WTC11 (cell line): Measurements from ENCODE around the gene SMARCA4. TPM values are rescaled to one million over a fixed set of nuclear protein-coding genes. Genes with fewer than 3 reads are reported as not detected.

Experiments used
- ESRRA ChIP-seq: sonication (generic); formaldehyde crosslinking; IDR thresholded peaks from 2 replicates; pipeline ENCODE4 v1.8.1; 2022; ENCODE audit warnings: mild to moderate bottlenecking, missing genetic modification reagents, borderline replicate concordance
- ETV6 ChIP-seq: sonication (generic); formaldehyde crosslinking; IDR thresholded peaks from 2 replicates; pipeline ENCODE4 v1.8.1; 2022; ENCODE audit warnings: mild to moderate bottlenecking, missing genetic modification reagents
- FOXJ3 ChIP-seq: sonication (generic); formaldehyde crosslinking; IDR thresholded peaks from 2 replicates; pipeline ENCODE4 v1.9.0; 2021; ENCODE audit warnings: missing genetic modification reagents, mild to moderate bottlenecking, borderline replicate concordance
- HMGA2 ChIP-seq: fragments of 250-450 bp; sonication (Bioruptor Pico); IDR thresholded peaks from 2 replicates; pipeline ENCODE4 v1.4.0; 2021; ENCODE audit warnings: mild to moderate bottlenecking, moderate library complexity
- JAZF1 ChIP-seq: fragments of 250-450 bp; sonication (Bioruptor Pico); IDR thresholded peaks from 2 replicates; pipeline ENCODE4 v1.9.0; 2021; ENCODE audit warnings: moderate library complexity, mild to moderate bottlenecking, inconsistent platforms
- SP1 ChIP-seq: sonication (generic); formaldehyde crosslinking; conservative IDR thresholded peaks from 2 replicates; pipeline ENCODE4 v1.8.1; 2022; ENCODE audit warnings: missing genetic modification reagents
- total RNA-seq: library from RNA; stranded (reverse); gene quantifications from 3 replicates; pipeline ENCODE4 v1.2.3, GENCODE V29; 2021
- TF ChIP-seq, protein P1 (sequence below): sonication (generic); formaldehyde crosslinking; IDR thresholded peaks from 2 replicates; pipeline ENCODE4 v1.8.1; 2023; ENCODE audit warnings: mild to moderate bottlenecking, missing genetic modification reagents
- TF ChIP-seq, protein P2 (sequence below): fragments of 250-450 bp; sonication (Bioruptor Pico); IDR thresholded peaks from 2 replicates; pipeline ENCODE4 v1.9.0; 2021; ENCODE audit warnings: mild to moderate bottlenecking, borderline replicate concordance
- TF ChIP-seq, protein P3 (sequence below): sonication (generic); formaldehyde crosslinking; IDR thresholded peaks from 2 replicates; pipeline ENCODE4 v1.8.0; 2023; ENCODE audit warnings: missing genetic modification reagents, mild to moderate bottlenecking, borderline replicate concordance
- TF ChIP-seq, protein P4 (sequence below): sonication (generic); formaldehyde crosslinking; IDR thresholded peaks from 2 replicates; pipeline ENCODE4 v1.8.1; 2023; ENCODE audit warnings: mild to moderate bottlenecking, missing genetic modification reagents
- TF ChIP-seq, protein P5 (sequence below): sonication (generic); formaldehyde crosslinking; IDR thresholded peaks from 2 replicates; pipeline ENCODE4 v1.8.1; 2023; ENCODE audit warnings: mild to moderate bottlenecking, missing genetic modification reagents, borderline replicate concordance

The SMARCA4 gene
- total RNA-seq, 1 experiment from 2014 or later: 295 TPM

DNA sequence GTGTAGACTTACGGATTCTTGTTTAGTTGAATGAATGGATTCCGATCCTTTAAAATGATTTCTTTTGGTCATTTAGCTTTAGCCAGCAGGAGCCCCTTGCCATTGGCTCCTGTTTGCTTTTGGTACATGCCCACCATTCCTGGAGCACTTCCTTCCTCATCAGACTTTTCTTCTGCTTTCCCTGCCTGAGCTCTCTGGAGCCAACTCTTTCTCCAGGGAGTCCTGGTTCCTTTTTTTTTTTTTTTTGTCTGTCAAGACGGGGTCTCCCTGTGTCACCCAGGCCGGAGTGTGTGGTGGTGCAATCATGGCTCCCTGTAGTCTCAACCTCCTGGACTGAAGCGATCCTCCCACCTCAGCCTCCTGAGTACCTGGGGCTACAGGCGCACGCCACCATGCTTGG is 37.8 kb downstream of the SMARCA4 start (continued):
- TF ChIP-seq, protein P1, sequence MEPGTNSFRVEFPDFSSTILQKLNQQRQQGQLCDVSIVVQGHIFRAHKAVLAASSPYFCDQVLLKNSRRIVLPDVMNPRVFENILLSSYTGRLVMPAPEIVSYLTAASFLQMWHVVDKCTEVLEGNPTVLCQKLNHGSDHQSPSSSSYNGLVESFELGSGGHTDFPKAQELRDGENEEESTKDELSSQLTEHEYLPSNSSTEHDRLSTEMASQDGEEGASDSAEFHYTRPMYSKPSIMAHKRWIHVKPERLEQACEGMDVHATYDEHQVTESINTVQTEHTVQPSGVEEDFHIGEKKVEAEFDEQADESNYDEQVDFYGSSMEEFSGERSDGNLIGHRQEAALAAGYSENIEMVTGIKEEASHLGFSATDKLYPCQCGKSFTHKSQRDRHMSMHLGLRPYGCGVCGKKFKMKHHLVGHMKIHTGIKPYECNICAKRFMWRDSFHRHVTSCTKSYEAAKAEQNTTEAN (CRISPR knock-in tag): no peak
- no peak for TF ChIP-seq SP1 (CRISPR knock-in tag)
- TF ChIP-seq ETV6 (CRISPR knock-in tag): no peak
- TF ChIP-seq HMGA2: no peak
- no peak for TF ChIP-seq ESRRA (CRISPR knock-in tag)
- TF ChIP-seq, protein P2, sequence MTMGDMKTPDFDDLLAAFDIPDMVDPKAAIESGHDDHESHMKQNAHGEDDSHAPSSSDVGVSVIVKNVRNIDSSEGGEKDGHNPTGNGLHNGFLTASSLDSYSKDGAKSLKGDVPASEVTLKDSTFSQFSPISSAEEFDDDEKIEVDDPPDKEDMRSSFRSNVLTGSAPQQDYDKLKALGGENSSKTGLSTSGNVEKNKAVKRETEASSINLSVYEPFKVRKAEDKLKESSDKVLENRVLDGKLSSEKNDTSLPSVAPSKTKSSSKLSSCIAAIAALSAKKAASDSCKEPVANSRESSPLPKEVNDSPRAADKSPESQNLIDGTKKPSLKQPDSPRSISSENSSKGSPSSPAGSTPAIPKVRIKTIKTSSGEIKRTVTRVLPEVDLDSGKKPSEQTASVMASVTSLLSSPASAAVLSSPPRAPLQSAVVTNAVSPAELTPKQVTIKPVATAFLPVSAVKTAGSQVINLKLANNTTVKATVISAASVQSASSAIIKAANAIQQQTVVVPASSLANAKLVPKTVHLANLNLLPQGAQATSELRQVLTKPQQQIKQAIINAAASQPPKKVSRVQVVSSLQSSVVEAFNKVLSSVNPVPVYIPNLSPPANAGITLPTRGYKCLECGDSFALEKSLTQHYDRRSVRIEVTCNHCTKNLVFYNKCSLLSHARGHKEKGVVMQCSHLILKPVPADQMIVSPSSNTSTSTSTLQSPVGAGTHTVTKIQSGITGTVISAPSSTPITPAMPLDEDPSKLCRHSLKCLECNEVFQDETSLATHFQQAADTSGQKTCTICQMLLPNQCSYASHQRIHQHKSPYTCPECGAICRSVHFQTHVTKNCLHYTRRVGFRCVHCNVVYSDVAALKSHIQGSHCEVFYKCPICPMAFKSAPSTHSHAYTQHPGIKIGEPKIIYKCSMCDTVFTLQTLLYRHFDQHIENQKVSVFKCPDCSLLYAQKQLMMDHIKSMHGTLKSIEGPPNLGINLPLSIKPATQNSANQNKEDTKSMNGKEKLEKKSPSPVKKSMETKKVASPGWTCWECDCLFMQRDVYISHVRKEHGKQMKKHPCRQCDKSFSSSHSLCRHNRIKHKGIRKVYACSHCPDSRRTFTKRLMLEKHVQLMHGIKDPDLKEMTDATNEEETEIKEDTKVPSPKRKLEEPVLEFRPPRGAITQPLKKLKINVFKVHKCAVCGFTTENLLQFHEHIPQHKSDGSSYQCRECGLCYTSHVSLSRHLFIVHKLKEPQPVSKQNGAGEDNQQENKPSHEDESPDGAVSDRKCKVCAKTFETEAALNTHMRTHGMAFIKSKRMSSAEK (CRISPR knock-in tag): no peak
- no peak for TF ChIP-seq FOXJ3 (CRISPR knock-in tag)
- TF ChIP-seq JAZF1 (CRISPR knock-in tag): no peak
- TF ChIP-seq, protein P3, sequence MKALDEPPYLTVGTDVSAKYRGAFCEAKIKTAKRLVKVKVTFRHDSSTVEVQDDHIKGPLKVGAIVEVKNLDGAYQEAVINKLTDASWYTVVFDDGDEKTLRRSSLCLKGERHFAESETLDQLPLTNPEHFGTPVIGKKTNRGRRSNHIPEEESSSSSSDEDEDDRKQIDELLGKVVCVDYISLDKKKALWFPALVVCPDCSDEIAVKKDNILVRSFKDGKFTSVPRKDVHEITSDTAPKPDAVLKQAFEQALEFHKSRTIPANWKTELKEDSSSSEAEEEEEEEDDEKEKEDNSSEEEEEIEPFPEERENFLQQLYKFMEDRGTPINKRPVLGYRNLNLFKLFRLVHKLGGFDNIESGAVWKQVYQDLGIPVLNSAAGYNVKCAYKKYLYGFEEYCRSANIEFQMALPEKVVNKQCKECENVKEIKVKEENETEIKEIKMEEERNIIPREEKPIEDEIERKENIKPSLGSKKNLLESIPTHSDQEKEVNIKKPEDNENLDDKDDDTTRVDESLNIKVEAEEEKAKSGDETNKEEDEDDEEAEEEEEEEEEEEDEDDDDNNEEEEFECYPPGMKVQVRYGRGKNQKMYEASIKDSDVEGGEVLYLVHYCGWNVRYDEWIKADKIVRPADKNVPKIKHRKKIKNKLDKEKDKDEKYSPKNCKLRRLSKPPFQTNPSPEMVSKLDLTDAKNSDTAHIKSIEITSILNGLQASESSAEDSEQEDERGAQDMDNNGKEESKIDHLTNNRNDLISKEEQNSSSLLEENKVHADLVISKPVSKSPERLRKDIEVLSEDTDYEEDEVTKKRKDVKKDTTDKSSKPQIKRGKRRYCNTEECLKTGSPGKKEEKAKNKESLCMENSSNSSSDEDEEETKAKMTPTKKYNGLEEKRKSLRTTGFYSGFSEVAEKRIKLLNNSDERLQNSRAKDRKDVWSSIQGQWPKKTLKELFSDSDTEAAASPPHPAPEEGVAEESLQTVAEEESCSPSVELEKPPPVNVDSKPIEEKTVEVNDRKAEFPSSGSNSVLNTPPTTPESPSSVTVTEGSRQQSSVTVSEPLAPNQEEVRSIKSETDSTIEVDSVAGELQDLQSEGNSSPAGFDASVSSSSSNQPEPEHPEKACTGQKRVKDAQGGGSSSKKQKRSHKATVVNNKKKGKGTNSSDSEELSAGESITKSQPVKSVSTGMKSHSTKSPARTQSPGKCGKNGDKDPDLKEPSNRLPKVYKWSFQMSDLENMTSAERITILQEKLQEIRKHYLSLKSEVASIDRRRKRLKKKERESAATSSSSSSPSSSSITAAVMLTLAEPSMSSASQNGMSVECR (CRISPR knock-in tag): no peak
- TF ChIP-seq, protein P4, sequence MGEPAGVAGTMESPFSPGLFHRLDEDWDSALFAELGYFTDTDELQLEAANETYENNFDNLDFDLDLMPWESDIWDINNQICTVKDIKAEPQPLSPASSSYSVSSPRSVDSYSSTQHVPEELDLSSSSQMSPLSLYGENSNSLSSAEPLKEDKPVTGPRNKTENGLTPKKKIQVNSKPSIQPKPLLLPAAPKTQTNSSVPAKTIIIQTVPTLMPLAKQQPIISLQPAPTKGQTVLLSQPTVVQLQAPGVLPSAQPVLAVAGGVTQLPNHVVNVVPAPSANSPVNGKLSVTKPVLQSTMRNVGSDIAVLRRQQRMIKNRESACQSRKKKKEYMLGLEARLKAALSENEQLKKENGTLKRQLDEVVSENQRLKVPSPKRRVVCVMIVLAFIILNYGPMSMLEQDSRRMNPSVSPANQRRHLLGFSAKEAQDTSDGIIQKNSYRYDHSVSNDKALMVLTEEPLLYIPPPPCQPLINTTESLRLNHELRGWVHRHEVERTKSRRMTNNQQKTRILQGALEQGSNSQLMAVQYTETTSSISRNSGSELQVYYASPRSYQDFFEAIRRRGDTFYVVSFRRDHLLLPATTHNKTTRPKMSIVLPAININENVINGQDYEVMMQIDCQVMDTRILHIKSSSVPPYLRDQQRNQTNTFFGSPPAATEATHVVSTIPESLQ: no peak
- TF ChIP-seq, protein P5, sequence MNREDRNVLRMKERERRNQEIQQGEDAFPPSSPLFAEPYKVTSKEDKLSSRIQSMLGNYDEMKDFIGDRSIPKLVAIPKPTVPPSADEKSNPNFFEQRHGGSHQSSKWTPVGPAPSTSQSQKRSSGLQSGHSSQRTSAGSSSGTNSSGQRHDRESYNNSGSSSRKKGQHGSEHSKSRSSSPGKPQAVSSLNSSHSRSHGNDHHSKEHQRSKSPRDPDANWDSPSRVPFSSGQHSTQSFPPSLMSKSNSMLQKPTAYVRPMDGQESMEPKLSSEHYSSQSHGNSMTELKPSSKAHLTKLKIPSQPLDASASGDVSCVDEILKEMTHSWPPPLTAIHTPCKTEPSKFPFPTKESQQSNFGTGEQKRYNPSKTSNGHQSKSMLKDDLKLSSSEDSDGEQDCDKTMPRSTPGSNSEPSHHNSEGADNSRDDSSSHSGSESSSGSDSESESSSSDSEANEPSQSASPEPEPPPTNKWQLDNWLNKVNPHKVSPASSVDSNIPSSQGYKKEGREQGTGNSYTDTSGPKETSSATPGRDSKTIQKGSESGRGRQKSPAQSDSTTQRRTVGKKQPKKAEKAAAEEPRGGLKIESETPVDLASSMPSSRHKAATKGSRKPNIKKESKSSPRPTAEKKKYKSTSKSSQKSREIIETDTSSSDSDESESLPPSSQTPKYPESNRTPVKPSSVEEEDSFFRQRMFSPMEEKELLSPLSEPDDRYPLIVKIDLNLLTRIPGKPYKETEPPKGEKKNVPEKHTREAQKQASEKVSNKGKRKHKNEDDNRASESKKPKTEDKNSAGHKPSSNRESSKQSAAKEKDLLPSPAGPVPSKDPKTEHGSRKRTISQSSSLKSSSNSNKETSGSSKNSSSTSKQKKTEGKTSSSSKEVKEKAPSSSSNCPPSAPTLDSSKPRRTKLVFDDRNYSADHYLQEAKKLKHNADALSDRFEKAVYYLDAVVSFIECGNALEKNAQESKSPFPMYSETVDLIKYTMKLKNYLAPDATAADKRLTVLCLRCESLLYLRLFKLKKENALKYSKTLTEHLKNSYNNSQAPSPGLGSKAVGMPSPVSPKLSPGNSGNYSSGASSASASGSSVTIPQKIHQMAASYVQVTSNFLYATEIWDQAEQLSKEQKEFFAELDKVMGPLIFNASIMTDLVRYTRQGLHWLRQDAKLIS (CRISPR knock-in tag): no peak
